Measurements from ENCODE around the gene EEA1. TPM values are rescaled to one million over a fixed set of nuclear protein-coding genes. Genes with fewer than 3 reads are reported as not detected.
"Not testable (repeated sequence)": the region's sequence is repeated elsewhere in the genome, so short reads cannot be mapped to it uniquely, and the experiment has no call there.

The EEA1 gene
- total RNA-seq, 1 experiment from 2014 or later: 68.9 TPM

- Mint-ChIP-seq H3K4me3 (ENCODE audit: unreplicated experiment) (no peak overlapping the region), H3K36me3 (ENCODE audit: insufficient read depth, unreplicated experiment) (peaks cover 5% of the 10 kb centered on the region), H3K9me3 (ENCODE audit: unreplicated experiment) (no peaks in the 10 kb centered on the region), H3K27ac (ENCODE audit: unreplicated experiment) (no peak overlapping the region), H3K4me1 (ENCODE audit: low read depth, unreplicated experiment) (peaks cover 14% of the 10 kb centered on the region), H3K27me3 (ENCODE audit: insufficient read depth, unreplicated experiment) (no peaks in the 10 kb centered on the region)
- DNase-seq: no peak
- Histone ChIP-seq H3K36me3 (ENCODE audit: control insufficient read depth, insufficient read depth, low read length) (no peaks in the 10 kb centered on the region), H3K9me3 (no peaks in the 10 kb centered on the region), H3K4me3 (ENCODE audit: low read depth, low read length) (no peak overlapping the region), H3K4me1 (peaks cover 20% of the 10 kb centered on the region), H3K27me3 (replicated peaks; ENCODE audit: control insufficient read depth, insufficient read depth, low read length) (no peaks in the 10 kb centered on the region)
- TF ChIP-seq CTCF (IDR thresholded peaks at IDR 0.05; ENCODE audit: insufficient read depth in 1 of 2, low read depth in 1 of 2, low read length in 1 of 2, severe bottlenecking in 1 of 2, unreplicated experiment in 1 of 2): no peak
- BruUV-seq (replicated peaks): no TSS peak
- ChIA-PET CTCF (no interaction called here), POLR2A (no interaction called here)
- intact Hi-C loops (cut with micrococcal nuclease; ENCODE audit: unreplicated experiment): no loop called here
These were observed 39.2 kb upstream of the EEA1 start for GRCh38 chr12:92968176-92968813.

GRCh38 chr12:92964378-92964777 lies 35.3 kb upstream of the EEA1 start:
- H3K9me3 Mint-ChIP-seq (ENCODE audit: unreplicated experiment); H3K27me3 Mint-ChIP-seq (ENCODE audit: insufficient read depth, unreplicated experiment); H3K4me3 Mint-ChIP-seq (ENCODE audit: unreplicated experiment); H3K9me3 ChIP-seq; H3K36me3 ChIP-seq (ENCODE audit: control insufficient read depth, insufficient read depth, low read length); BruUV-seq (replicated peaks); DNase-seq; H3K4me3 ChIP-seq (ENCODE audit: low read depth, low read length); H3K27me3 ChIP-seq (replicated peaks; ENCODE audit: control insufficient read depth, insufficient read depth, low read length); H3K4me1 Mint-ChIP-seq (ENCODE audit: low read depth, unreplicated experiment); H3K36me3 Mint-ChIP-seq (ENCODE audit: insufficient read depth, unreplicated experiment); intact Hi-C loops (cut with micrococcal nuclease; ENCODE audit: unreplicated experiment); CTCF ChIA-PET; H3K27ac Mint-ChIP-seq (ENCODE audit: unreplicated experiment); H3K4me1 ChIP-seq: not testable (repeated sequence)
- POLR2A ChIA-PET: interaction anchor here (0.6 kb wide), 1 partner anchor 18 kb away, joined by 3 read pairs; no protein-coding TSS in a partner anchor

GRCh38 chr12:92961949-92962348 lies 32.9 kb upstream of the EEA1 start:
- Mint-ChIP-seq H3K4me1 (ENCODE audit: low read depth, unreplicated experiment) (peaks cover 6% of the 10 kb centered on the region), H3K9me3 (ENCODE audit: unreplicated experiment) (peaks cover 8% of the 10 kb centered on the region), H3K4me3 (ENCODE audit: unreplicated experiment) (no peak overlapping the region), H3K36me3 (ENCODE audit: insufficient read depth, unreplicated experiment) (peaks cover 5% of the 10 kb centered on the region), H3K27me3 (ENCODE audit: insufficient read depth, unreplicated experiment) (no peaks in the 10 kb centered on the region), H3K27ac (ENCODE audit: unreplicated experiment) (no peak overlapping the region)
- intact Hi-C loops (cut with micrococcal nuclease; ENCODE audit: unreplicated experiment): no loop called here
- TF ChIP-seq CTCF (IDR thresholded peaks at IDR 0.05; ENCODE audit: insufficient read depth in 1 of 2, low read depth in 1 of 2, low read length in 1 of 2, severe bottlenecking in 1 of 2, unreplicated experiment in 1 of 2): no peak
- Histone ChIP-seq H3K27me3 (replicated peaks; ENCODE audit: control insufficient read depth, insufficient read depth, low read length) (no peaks in the 10 kb centered on the region), H3K4me1 (peaks cover 7% of the 10 kb centered on the region; the same call in 1 of the 2 replicates), H3K9me3 (peaks cover 14% of the 10 kb centered on the region), H3K4me3 (ENCODE audit: low read depth, low read length) (no peak overlapping the region), H3K36me3 (ENCODE audit: control insufficient read depth, insufficient read depth, low read length) (no peaks in the 10 kb centered on the region)
- DNase-seq: no peak
- no TSS peak for BruUV-seq (replicated peaks)
- ChIA-PET POLR2A (no interaction called here), CTCF (no interaction called here)
